IMR-90 (cell line): ENCODE results near the gene MAP4K1. TPM values are rescaled to one million over a fixed set of nuclear protein-coding genes. Genes with fewer than 3 reads are reported as not detected.

Experiments used
- ATAC-seq: fragments of 200-7000 bp; cut with Tn5 transposase; 2 replicates; pipeline ENCODE4 v1.9.1; 2020; ENCODE audit warnings: low read depth, mild to moderate bottlenecking, moderate library complexity
- BruUV-seq: library from RNA; stranded (reverse); fragments of 400-500 nt; replicated peaks from 2 replicates; lab custom pipeline; 2021; lab: Mats Ljungman, UMichigan
- CTCF ChIA-PET: fragments of 300-600 bp; formaldehyde crosslinking; extraction: SDS; loops from one replicate; lab custom pipeline; 2021; ENCODE audit warnings: antibody characterized with exemption; lab: Yijun Ruan, JAX
- POLR2A ChIA-PET: fragments of 300-600 bp; sonication (Branson Sonifier 250); formaldehyde crosslinking; loops from one replicate; lab custom pipeline; 2022; ENCODE audit warnings: antibody characterized with exemption; ENCODE audit not compliant: unreplicated experiment; lab: Charles Lee
- DNase-seq: peaks from one replicate; pipeline ENCODE4 v3.0.0; 2013
- H2AFZ ChIP-seq: replicated peaks from 2 replicates; pipeline ENCODE3; 2013; ENCODE audit warnings: low read length, mild to moderate bottlenecking; ENCODE audit not compliant: poor library complexity
- H2AK5ac ChIP-seq: 2 replicates; pipeline ENCODE4 v1.6.1; 2013; ENCODE audit warnings: low read depth, low read length, inconsistent platforms
- H2AK9ac ChIP-seq: replicated peaks from 2 replicates; pipeline ENCODE3; 2013; ENCODE audit warnings: mild to moderate bottlenecking, low read depth, low read length, moderate library complexity; ENCODE audit not compliant: poor library complexity
- H2BK120ac ChIP-seq: 2 replicates; pipeline ENCODE4 v1.6.1; 2013; ENCODE audit warnings: low read depth, low read length, inconsistent platforms
- H2BK15ac ChIP-seq: 3 replicates; pipeline ENCODE4 v1.6.1; 2013; ENCODE audit warnings: low read depth, low read length, inconsistent platforms
- H2BK20ac ChIP-seq: 2 replicates; pipeline ENCODE4 v1.6.1; 2013; ENCODE audit warnings: low read depth, mild to moderate bottlenecking, inconsistent platforms, low read length, moderate library complexity
- H2BK5ac ChIP-seq: 2 replicates; pipeline ENCODE4 v1.6.1; 2013; ENCODE audit warnings: mild to moderate bottlenecking, low read depth, low read length, inconsistent platforms; ENCODE audit not compliant: poor library complexity, severe bottlenecking
- H3K14ac ChIP-seq: replicated peaks from 2 replicates; pipeline ENCODE4 v1.6.1; 2013; ENCODE audit warnings: low read depth, low read length, inconsistent platforms
- H3K18ac ChIP-seq: 2 replicates; pipeline ENCODE4 v1.6.1; 2013; ENCODE audit warnings: low read depth, low read length, control low read depth
- H3K23ac ChIP-seq: 2 replicates; pipeline ENCODE4 v1.6.1; 2013; ENCODE audit warnings: low read depth, low read length, inconsistent platforms
- H3K27ac ChIP-seq: 2 replicates; pipeline ENCODE4 v1.5.1; 2013; ENCODE audit warnings: mild to moderate bottlenecking, control low read depth, low read length; ENCODE audit not compliant: insufficient read depth
- H3K27me3 ChIP-seq: 2 replicates; pipeline ENCODE4 v1.6.1; 2013; ENCODE audit warnings: low read length; ENCODE audit not compliant: control insufficient read depth, insufficient read depth
- H3K36me3 ChIP-seq: 2 replicates; pipeline ENCODE4 v1.6.1; 2013; ENCODE audit warnings: low read length, mixed read lengths; ENCODE audit not compliant: control insufficient read depth, insufficient read depth
- H3K4ac ChIP-seq: 2 replicates; pipeline ENCODE4 v1.6.1; 2013; ENCODE audit warnings: low read depth, low read length, inconsistent platforms
- H3K4me1 ChIP-seq: 2 replicates; pipeline ENCODE4 v1.6.1; 2013; ENCODE audit warnings: low read length, mixed read lengths; ENCODE audit not compliant: control insufficient read depth, insufficient read depth
- H3K4me2 ChIP-seq: 2 replicates; pipeline ENCODE4 v1.6.1; 2013; ENCODE audit warnings: low read depth, mild to moderate bottlenecking, control low read depth, low read length, moderate library complexity
- H3K4me3 ChIP-seq: 2 replicates; pipeline ENCODE4 v1.5.1; 2013; ENCODE audit warnings: low read depth, mild to moderate bottlenecking, control low read depth, low read length, moderate library complexity; ENCODE audit not compliant: insufficient read depth
- H3K56ac ChIP-seq: 2 replicates; pipeline ENCODE4 v1.6.1; 2013; ENCODE audit warnings: low read length, inconsistent platforms; ENCODE audit not compliant: insufficient read depth; ENCODE audit errors: extremely low read depth
- H3K79me1 ChIP-seq, 2 experiments: 2 replicates each; pipeline ENCODE4 v1.6.1; 2013; ENCODE audit warnings: low read length in 2 of 2, inconsistent platforms in 1 of 2, low read depth in 1 of 2
- H3K9ac ChIP-seq: 2 replicates; pipeline ENCODE4 v1.6.1; 2013; ENCODE audit warnings: low read depth, low read length, control low read depth
- H3K9me1 ChIP-seq: 2 replicates; pipeline ENCODE4 v1.6.1; 2013; ENCODE audit warnings: low read length, inconsistent platforms; ENCODE audit not compliant: insufficient read depth
- H3K9me3 ChIP-seq: 2 replicates; pipeline ENCODE4 v1.6.1; 2013; ENCODE audit warnings: low read length; ENCODE audit not compliant: control insufficient read depth, insufficient read depth
- H4K20me1 ChIP-seq: 2 replicates; pipeline ENCODE4 v1.6.1; 2013; ENCODE audit warnings: low read length, inconsistent platforms; ENCODE audit not compliant: insufficient read depth
- H4K5ac ChIP-seq: 2 replicates; pipeline ENCODE4 v1.6.1; 2013; ENCODE audit warnings: mild to moderate bottlenecking, low read depth, low read length, control low read depth
- H4K8ac ChIP-seq, 2 experiments: 2 replicates each; pipeline ENCODE4 v1.6.1; 2013; ENCODE audit warnings: low read depth in 2 of 2, low read length in 2 of 2, control low read depth in 1 of 2, inconsistent platforms in 1 of 2
- H4K91ac ChIP-seq: 2 replicates; pipeline ENCODE4 v1.6.1; 2013; ENCODE audit warnings: low read depth, low read length, inconsistent platforms; ENCODE audit not compliant: insufficient read depth
- BHLHE40 ChIP-seq: fragments of 150-350 bp; IDR thresholded peaks from 2 replicates; pipeline ENCODE4 v1.6.1; 2016; ENCODE audit warnings: mild to moderate bottlenecking, low read depth, low read length
- CEBPB ChIP-seq: IDR thresholded peaks from 2 replicates; pipeline ENCODE4 v1.6.1; 2012; ENCODE audit warnings: low read depth, low read length, improper control_type of control experiment
- CHD1 ChIP-seq: IDR thresholded peaks from 2 replicates; pipeline ENCODE4 v1.6.1; 2012; ENCODE audit warnings: low read depth, low read length, improper control_type of control experiment
- MAFK ChIP-seq: IDR thresholded peaks from 2 replicates; pipeline ENCODE4 v1.6.1; 2012; ENCODE audit warnings: low read depth, low read length, improper control_type of control experiment
- MXI1 ChIP-seq: IDR thresholded peaks from 2 replicates; pipeline ENCODE4 v1.6.1; 2012; ENCODE audit warnings: low read depth, mild to moderate bottlenecking, low read length, moderate library complexity, borderline replicate concordance
- NFE2L2 ChIP-seq: fragments of 150-350 bp; IDR thresholded peaks from 2 replicates; pipeline ENCODE4 v1.6.1; 2016; ENCODE audit warnings: low read depth, mild to moderate bottlenecking, low read length
- RCOR1 ChIP-seq: IDR thresholded peaks from 2 replicates; pipeline ENCODE4 v1.6.1; 2012; ENCODE audit warnings: mild to moderate bottlenecking, low read length, improper control_type of control experiment; ENCODE audit not compliant: insufficient replicate concordance
- RFX5 ChIP-seq: IDR thresholded peaks from 2 replicates; pipeline ENCODE4 v1.8.0; 2012; ENCODE audit warnings: low read depth, mild to moderate bottlenecking, low read length, moderate library complexity
- SMC3 ChIP-seq: fragments of 150-350 bp; IDR thresholded peaks from 2 replicates; pipeline ENCODE4 v1.6.1; 2016; ENCODE audit warnings: low read depth, mild to moderate bottlenecking, antibody characterized with exemption, low read length, moderate library complexity
- WGBS, 2 experiments: methylation state at CpG; one replicate each; pipeline versions ENCODE4 v1.1.5 to v1.1.7; 2013; ENCODE audit warnings: missing lambda C conversion rate in 2 of 2; ENCODE audit not compliant: insufficient read length in 1 of 2; ENCODE audit errors: extremely low coverage in 2 of 2; 5-methylcytosine and 5-hydroxymethylcytosine counted together
- dilution Hi-C: fragments of 300-500 bp; cut with HindIII; formaldehyde crosslinking; loops from one replicate; pipeline ENCODE4 v1.14.3; 2018; ENCODE audit warnings: low sequenced_read_pairs; ENCODE audit not compliant: unreplicated experiment
- in situ Hi-C: fragments of 300-500 bp; cut with MboI; formaldehyde crosslinking; loops from 3 replicates; pipeline ENCODE4 v1.14.3; 2019; ENCODE audit warnings: low sequenced_read_pairs, inconsistent platforms, mixed read lengths
- intact Hi-C: fragments of 100-400 bp; cut with micrococcal nuclease; formaldehyde crosslinking; loops from 2 replicates; pipeline ENCODE4 v1.10.0; 2022
- polyA plus RNA-seq, 3 experiments: library from polyadenylated mRNA; depleted of rRNA; stranded (reverse); fragments of >200 nt; gene quantifications; 2 replicates each; pipeline ENCODE4 v1.2.3, GENCODE V29; 2012; ENCODE audit warnings: low replicate concordance in 1 of 3
- total RNA-seq: library from RNA; depleted of rRNA; stranded (reverse); fragments of >200 nt; gene quantifications from 2 replicates; pipeline ENCODE4 v1.2.3, GENCODE V29; 2012
- TF ChIP-seq, protein P1 (sequence below): conservative IDR thresholded peaks from 2 replicates; pipeline ENCODE4 v1.5.1; 2012; ENCODE audit warnings: mild to moderate bottlenecking, low read depth, low read length, improper control_type of control experiment
- TF ChIP-seq, protein P2 (sequence below): fragments of 150-350 bp; IDR thresholded peaks from 2 replicates; pipeline ENCODE4 v1.6.1; 2017; ENCODE audit warnings: mild to moderate bottlenecking, antibody characterized with exemption, low read length, low read depth

MAP4K1 gene
- total and polyA plus RNA-seq, 2 of the 4 experiments (the other 2 are of a cell fraction): 0.22 TPM; not detected in 1

DNA sequence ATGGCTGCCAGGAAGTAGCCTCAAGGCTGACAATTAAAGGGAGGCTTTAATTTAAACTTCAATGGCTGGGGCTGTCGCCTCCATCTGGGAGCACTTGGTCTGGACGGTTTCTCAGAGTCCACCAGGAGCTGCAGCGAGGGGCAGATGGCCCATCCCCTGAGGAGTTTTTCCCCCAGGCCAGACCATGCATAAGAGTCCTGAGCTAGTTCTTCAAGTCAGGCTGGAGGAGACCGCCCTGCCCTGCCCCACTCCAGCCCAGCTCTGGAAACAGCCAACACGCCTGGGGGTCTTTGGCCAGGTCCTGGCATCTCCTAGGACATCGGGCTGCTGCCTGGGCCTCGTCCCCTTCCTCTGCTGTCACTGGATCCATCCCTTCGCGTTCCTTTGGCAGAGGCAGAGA is 24.4 kb upstream of the MAP4K1 start:
- Histone ChIP-seq H3K14ac (no peak overlapping the region), H3K23ac (no peak overlapping the region), H4K8ac (no peak overlapping the region), H3K9ac (no peak overlapping the region), H4K5ac (no peak overlapping the region), H3K4me1 (no peaks in the 10 kb centered on the region), H2AFZ (no peak overlapping the region), H2BK15ac (no peak overlapping the region), H3K4me2 (no peak overlapping the region), H2BK5ac (no peak overlapping the region), H3K9me1 (no peaks in the 10 kb centered on the region), H4K91ac (no peak overlapping the region), H4K20me1 (peaks cover under 1% of the 10 kb centered on the region; the same call in 1 of the 2 replicates), H2AK5ac (no peak overlapping the region), H3K4me3 (no peak overlapping the region), H3K27ac (no peak overlapping the region), H2BK120ac (no peak overlapping the region), H3K4ac (no peak overlapping the region), H3K56ac (no peak overlapping the region), H3K18ac (no peak overlapping the region), H3K27me3 (no peaks in the 10 kb centered on the region), H3K36me3 (peaks cover 2% of the 10 kb centered on the region; the same call in 1 of the 2 replicates), H2AK9ac (no peak overlapping the region), H2BK20ac (no peak overlapping the region), H3K79me1 (0 out of 4 replicates have a peak, but pooled peaks cover 0 to 9% of the 10 kb centered on the region in 2 experiments), H3K9me3 (no peaks in the 10 kb centered on the region)
- DNase-seq (no peak), ATAC-seq (no peak)
- no TSS peak for BruUV-seq
- in situ Hi-C loops (loop anchor here (25.0 kb wide), 1 partner anchor 405 kb away; no protein-coding TSS in a partner anchor), intact Hi-C loops (no loop called here), dilution Hi-C loops (no loop called here)
- no peak for TF ChIP-seq NFE2L2
- no peak for TF ChIP-seq RCOR1
- TF ChIP-seq CEBPB: no peak
- no peak for TF ChIP-seq BHLHE40
- no peak for TF ChIP-seq MXI1
- no peak for TF ChIP-seq CHD1
- TF ChIP-seq, protein P1, sequence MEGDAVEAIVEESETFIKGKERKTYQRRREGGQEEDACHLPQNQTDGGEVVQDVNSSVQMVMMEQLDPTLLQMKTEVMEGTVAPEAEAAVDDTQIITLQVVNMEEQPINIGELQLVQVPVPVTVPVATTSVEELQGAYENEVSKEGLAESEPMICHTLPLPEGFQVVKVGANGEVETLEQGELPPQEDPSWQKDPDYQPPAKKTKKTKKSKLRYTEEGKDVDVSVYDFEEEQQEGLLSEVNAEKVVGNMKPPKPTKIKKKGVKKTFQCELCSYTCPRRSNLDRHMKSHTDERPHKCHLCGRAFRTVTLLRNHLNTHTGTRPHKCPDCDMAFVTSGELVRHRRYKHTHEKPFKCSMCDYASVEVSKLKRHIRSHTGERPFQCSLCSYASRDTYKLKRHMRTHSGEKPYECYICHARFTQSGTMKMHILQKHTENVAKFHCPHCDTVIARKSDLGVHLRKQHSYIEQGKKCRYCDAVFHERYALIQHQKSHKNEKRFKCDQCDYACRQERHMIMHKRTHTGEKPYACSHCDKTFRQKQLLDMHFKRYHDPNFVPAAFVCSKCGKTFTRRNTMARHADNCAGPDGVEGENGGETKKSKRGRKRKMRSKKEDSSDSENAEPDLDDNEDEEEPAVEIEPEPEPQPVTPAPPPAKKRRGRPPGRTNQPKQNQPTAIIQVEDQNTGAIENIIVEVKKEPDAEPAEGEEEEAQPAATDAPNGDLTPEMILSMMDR: no peak
- TF ChIP-seq, protein P2, sequence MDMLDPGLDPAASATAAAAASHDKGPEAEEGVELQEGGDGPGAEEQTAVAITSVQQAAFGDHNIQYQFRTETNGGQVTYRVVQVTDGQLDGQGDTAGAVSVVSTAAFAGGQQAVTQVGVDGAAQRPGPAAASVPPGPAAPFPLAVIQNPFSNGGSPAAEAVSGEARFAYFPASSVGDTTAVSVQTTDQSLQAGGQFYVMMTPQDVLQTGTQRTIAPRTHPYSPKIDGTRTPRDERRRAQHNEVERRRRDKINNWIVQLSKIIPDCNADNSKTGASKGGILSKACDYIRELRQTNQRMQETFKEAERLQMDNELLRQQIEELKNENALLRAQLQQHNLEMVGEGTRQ: no peak
- TF ChIP-seq MAFK: no peak
- no peak for TF ChIP-seq SMC3
- no peak for TF ChIP-seq RFX5
- ChIA-PET CTCF (no interaction called here), POLR2A (no interaction called here)
- 86% methylated on average over 2 of the region's 9 CpGs; no CpG with 5 or more reads in 1 of the 2 experiments for WGBS, 2 experiments
